Urinary bladder (tissue), 4 donors: ENCODE results near the gene PRAC2. TPM values are rescaled to one million over a fixed set of nuclear protein-coding genes. Genes with fewer than 3 reads are reported as not detected.

ENCODE experiments used
- DNase-seq: peaks from one replicate; pipeline ENCODE4 v3.0.0-alpha.2; 2015; ENCODE audit errors: extremely low spot score
- H3K27ac ChIP-seq: one replicate; pipeline ENCODE4 v1.5.1; 2013; ENCODE audit warnings: low read depth, mild to moderate bottlenecking, moderate library complexity
- H3K36me3 ChIP-seq: one replicate; pipeline ENCODE4 v1.6.1; 2013; ENCODE audit warnings: mild to moderate bottlenecking, moderate library complexity; ENCODE audit not compliant: insufficient read depth
- H3K4me1 ChIP-seq: one replicate; pipeline ENCODE4 v1.6.1; 2013; ENCODE audit warnings: mild to moderate bottlenecking, moderate library complexity; ENCODE audit not compliant: insufficient read depth
- H3K4me3 ChIP-seq: one replicate; pipeline ENCODE4 v1.5.1; 2013; ENCODE audit warnings: low read depth, low read length
- WGBS: extraction: QIAGEN DNeasy Blood & Tissue Kit; methylation state at CpG from one replicate; pipeline ENCODE4 v1.1.7; 2013; 5-methylcytosine and 5-hydroxymethylcytosine counted together
- polyA plus RNA-seq: library from polyadenylated mRNA; stranded (reverse); fragments of 200-250 nt; gene quantifications from one replicate; pipeline ENCODE4 v1.2.3, GENCODE V29; 2013
- small RNA-seq: library from RNA; depleted of rRNA; stranded (forward); fragments of <200 nt; gene quantifications from one replicate; pipeline ENCODE3, GENCODE V24; 2014
- total RNA-seq: library from RNA; depleted of rRNA; stranded (reverse); fragments of >200 nt; gene quantifications from one replicate; pipeline ENCODE4 v1.2.3, GENCODE V29; 2014
- donor health status: healthy with polysubstance abuse.
- donor health status: healthy.

PRAC2 gene
- total and polyA plus RNA-seq, 2 donors: 1.7 to 2.1 TPM

- no peak for DNase-seq
- no peak overlapping the region for H3K4me3 ChIP-seq
- H3K36me3 ChIP-seq: no peaks in the 10 kb centered on the region
- WGBS: 72% methylated on average over 5 of the region's 5 CpGs
- no peaks in the 10 kb centered on the region for H3K4me1 ChIP-seq
- H3K27ac ChIP-seq: no peak overlapping the region
Measured at GRCh38 chr17:48769009-48769675, 46.2 kb downstream of the PRAC2 start.

DNA sequence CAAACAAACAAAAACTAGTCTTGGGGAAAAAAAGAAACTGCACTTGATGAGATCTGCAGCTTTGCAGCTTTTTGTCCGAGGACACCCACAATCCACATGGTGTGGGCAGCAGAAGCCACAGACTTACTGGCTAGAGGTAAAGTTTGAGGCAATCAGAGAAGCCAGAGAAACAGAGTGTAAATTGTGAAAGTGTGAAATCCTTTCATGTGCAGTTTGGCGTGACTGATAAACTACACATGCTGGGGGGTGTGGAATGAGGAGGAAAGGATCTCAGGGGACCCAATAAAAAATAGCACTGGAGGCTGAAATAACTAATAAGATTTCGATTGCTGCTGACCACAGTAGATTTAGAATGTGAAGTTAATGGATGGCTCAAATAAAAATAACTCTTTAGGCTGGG is 48.0 kb downstream of the PRAC2 start:
- Histone ChIP-seq H3K36me3 (no peaks in the 10 kb centered on the region), H3K4me1 (no peaks in the 10 kb centered on the region), H3K27ac (no peak overlapping the region), H3K4me3 (no peak overlapping the region)
- DNase-seq: no peak
- 40% methylated on average over 3 of the region's 3 CpGs for WGBS

GRCh38 chr17:48773245-48773644 is 50.3 kb downstream of the PRAC2 start:
- Histone ChIP-seq H3K4me3 (no peak overlapping the region), H3K4me1 (no peaks in the 10 kb centered on the region), H3K36me3 (no peaks in the 10 kb centered on the region), H3K27ac (no peak overlapping the region)
- no peak for DNase-seq
- 83% methylated on average over 3 of the region's 3 CpGs for WGBS

Small RNA genes lying within 50 kb of the gene (small RNA-seq; reads per million reads assigned to genes)
- gene AC091179.2 (not detected), gene COX6B1P2 (not detected), gene MIR3185 (not detected), gene RF02132 (not detected), gene RF02133 (not detected), gene RN7SL125P (not detected)

Other genes with a start within 250 kb of the PRAC2 start
- gene HOXB1, start 192.2 kb upstream of the PRAC2 start, total RNA-seq: not detected
- gene HOXB1, start 192.2 kb upstream of the PRAC2 start, polyA plus RNA-seq: not detected
- gene HOXB2, start 178.1 kb upstream of the PRAC2 start, total RNA-seq: 3.1 TPM
- 18.6 TPM for gene HOXB2, start 178.1 kb upstream of the PRAC2 start, polyA plus RNA-seq
- gene HOXB4, start 144.8 kb upstream of the PRAC2 start, total RNA-seq: 2.0 TPM
- 2.1 TPM for gene HOXB4, start 144.8 kb upstream of the PRAC2 start, polyA plus RNA-seq
- 10.8 TPM for gene HOXB3, start 132.9 kb upstream of the PRAC2 start, total RNA-seq
- gene HOXB3, start 132.9 kb upstream of the PRAC2 start, polyA plus RNA-seq: 6.1 TPM
- 0.16 TPM for gene HOXB5, start 129.4 kb upstream of the PRAC2 start, total RNA-seq
- 1.2 TPM for gene HOXB5, start 129.4 kb upstream of the PRAC2 start, polyA plus RNA-seq
- gene HOXB6, start 118.2 kb upstream of the PRAC2 start, total RNA-seq: 3.1 TPM
- gene HOXB6, start 118.2 kb upstream of the PRAC2 start, polyA plus RNA-seq: 4.0 TPM
- gene HOXB7, start 112.2 kb upstream of the PRAC2 start, total RNA-seq: 2.5 TPM
- 6.7 TPM for gene HOXB7, start 112.2 kb upstream of the PRAC2 start, polyA plus RNA-seq
- 0.85 TPM for gene HOXB8, start 107.9 kb upstream of the PRAC2 start, total RNA-seq
- 1.2 TPM for gene HOXB8, start 107.9 kb upstream of the PRAC2 start, polyA plus RNA-seq
- gene HOXB9, start 96.8 kb upstream of the PRAC2 start, total RNA-seq: 0.85 TPM
- 0.35 TPM for gene HOXB9, start 96.8 kb upstream of the PRAC2 start, polyA plus RNA-seq
- 7.7 TPM for gene PRAC1, start 667 bp upstream of the PRAC2 start, total RNA-seq
- gene PRAC1, start 667 bp upstream of the PRAC2 start, polyA plus RNA-seq: 18.0 TPM
- 1.7 TPM for gene HOXB13, start 5.6 kb downstream of the PRAC2 start, total RNA-seq
- gene HOXB13, start 5.6 kb downstream of the PRAC2 start, polyA plus RNA-seq: 1.5 TPM
- gene TTLL6, start 94.0 kb downstream of the PRAC2 start, total RNA-seq: not detected
- gene TTLL6, start 94.0 kb downstream of the PRAC2 start, polyA plus RNA-seq: 0.15 TPM
- 67.5 TPM for gene CALCOCO2, start 107.8 kb downstream of the PRAC2 start, total RNA-seq
- gene CALCOCO2, start 107.8 kb downstream of the PRAC2 start, polyA plus RNA-seq: 165 TPM
- 37.1 TPM for gene ATP5MC1, start 169.6 kb downstream of the PRAC2 start, total RNA-seq
- gene ATP5MC1, start 169.6 kb downstream of the PRAC2 start, polyA plus RNA-seq: 233 TPM
- 42.0 TPM for gene UBE2Z, start 185.2 kb downstream of the PRAC2 start, total RNA-seq
- gene UBE2Z, start 185.2 kb downstream of the PRAC2 start, polyA plus RNA-seq: 56.3 TPM
- 31.7 TPM for gene SNF8, start 221.7 kb downstream of the PRAC2 start, total RNA-seq
- 126 TPM for gene SNF8, start 221.7 kb downstream of the PRAC2 start, polyA plus RNA-seq
- gene GIP, start 245.4 kb downstream of the PRAC2 start, total RNA-seq: not detected
- gene GIP, start 245.4 kb downstream of the PRAC2 start, polyA plus RNA-seq: not detected